Germinal center (tissue), 1 donor: ENCODE data around the gene PRMT1.
"Not testable (repeated sequence)": the region's sequence is repeated elsewhere in the genome, so short reads cannot be mapped to it uniquely, and the experiment has no call there.

Experiments used
- DNase-seq: peaks from one replicate; pipeline ENCODE4 v3.0.0; 2012; ENCODE audit warnings: mixed read lengths, low spot score

The PRMT1 gene

DNA sequence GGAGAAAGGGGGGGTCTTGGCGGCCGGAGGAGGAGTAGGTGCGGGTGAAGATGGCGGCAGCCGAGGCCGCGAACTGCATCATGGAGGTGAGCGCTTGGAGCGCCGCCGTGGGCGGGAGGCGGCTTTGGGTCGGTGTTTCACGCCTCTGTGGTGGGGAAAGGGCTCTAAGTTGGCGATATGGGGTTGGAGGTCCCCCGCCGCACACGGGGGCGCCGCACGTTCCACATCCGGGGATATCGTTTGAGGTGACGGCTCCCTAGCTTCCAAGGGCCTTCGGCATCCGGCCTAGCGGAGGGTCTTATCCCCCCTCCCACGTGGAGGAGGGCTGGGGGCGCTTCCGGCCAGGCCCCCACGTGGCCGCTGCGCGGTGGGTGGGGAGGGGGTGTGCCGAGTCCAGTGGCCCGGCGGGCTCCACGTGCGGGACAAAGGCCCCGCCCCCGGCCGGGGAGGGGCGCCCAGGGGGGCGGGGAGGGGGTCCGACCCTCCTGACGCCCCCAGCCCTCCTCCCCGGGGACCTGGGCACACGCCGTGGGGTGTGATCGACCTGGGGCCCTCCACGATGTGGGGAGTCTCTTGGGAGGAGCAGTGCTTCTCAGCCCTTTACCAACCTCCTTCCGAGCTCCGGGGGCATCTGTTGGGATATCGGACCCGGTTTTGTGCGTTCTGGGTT is at the start of gene PRMT1:
TSS of gene PRMT1 (plus strand) at position 41 of the 670 bp plus-strand sequence. CDS start at position 51, 10 bp downstream.
- peak; percentile 74 for DNase-seq

DNA sequence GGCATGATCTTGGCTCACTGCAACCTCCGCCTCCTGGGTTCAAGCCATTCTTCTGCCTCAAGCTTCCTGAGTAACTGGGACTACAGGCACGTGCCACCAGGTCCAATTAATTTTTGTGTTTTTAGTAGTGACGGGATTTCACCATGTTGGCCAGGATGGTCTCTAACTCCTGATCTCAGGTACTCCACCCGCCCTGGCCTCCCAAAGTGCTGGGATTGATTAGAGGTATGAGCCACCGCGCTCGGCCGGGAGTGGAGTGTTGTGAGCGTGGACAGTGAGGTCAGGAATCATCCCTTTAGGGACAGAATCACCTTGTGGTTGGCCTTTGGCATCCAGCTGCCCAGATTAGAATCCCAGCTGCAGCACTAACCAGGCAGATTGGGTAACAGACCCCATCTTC is 47.4 kb upstream of the PRMT1 start:
- no peak for DNase-seq

DNA sequence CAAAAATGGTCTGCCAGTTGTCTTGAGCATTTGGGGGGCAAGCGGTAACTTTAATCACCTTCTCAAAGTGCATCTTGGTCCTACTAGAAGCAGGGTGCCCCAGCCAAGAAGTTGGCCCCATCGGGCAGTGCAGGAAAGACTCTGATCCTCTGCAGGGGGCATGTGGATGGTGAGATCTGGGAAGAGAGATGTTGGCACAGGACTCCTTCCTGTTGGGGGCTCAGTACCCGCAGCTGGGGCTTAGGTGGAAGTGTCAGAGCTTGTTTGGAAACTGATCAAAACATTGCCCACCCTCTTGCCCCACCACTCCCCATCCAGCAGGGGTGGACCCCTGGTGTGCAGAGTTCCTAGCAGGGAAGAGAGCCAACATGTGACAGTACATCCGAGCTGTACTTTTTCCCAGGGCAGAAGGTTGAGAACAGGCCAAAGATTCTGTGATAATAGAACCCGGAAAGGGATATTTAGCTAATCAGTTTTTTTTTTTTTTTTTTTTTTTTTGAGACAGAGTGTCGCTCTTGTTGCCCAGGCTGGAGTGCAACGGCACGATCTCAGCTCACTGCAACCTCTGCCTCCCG is 46.0 kb upstream of the PRMT1 start:
- no peak for DNase-seq

DNA sequence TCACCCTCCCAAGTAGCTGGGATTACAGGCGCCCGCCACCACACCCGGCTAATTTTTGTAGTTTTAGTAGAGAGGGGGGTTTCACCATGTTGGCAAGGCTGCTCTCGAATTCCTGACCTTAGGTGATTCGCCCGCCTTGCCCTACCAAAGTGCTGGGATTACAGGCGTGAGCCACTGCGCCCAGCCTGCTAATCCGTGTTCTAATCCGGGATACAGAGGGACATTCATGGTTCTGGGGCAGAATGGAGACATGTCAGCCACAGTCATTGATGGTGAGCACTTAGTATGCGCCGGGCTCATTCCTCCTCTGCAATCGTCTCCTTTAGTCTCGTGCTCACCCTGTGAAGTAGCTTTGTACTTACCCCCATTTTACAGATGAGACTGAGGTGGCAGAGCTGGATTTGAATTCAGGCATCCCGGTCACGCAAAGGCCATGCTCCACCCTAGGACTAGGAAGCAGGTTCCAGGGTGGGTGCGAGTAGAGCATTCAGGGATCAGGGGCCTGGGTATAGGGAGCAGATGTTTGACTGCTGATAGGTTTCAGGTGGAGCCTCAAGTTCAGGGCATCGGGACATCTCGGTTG is 45.4 kb upstream of the PRMT1 start:
- DNase-seq = no peak

DNA sequence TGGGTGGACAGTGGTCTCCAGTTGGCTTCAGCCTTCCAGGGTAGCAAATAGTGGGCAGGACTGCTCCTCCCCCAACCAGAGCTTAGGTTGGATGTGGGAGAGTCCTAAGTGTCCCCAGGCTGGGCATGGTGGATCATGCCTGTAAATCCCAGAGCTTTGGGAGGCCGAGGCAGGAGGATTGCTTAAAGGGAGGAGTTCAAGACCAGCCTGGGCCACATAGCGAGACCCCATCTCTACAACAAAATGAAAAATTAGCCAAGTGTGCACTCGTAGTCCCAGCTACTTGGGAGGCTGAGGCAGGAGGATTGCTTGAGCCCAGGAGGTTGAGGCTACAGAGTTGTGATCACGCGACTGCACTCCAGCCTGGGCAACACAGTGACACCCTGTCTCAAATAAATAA is 44.5 kb upstream of the PRMT1 start:
- DNase-seq = no peak

DNA sequence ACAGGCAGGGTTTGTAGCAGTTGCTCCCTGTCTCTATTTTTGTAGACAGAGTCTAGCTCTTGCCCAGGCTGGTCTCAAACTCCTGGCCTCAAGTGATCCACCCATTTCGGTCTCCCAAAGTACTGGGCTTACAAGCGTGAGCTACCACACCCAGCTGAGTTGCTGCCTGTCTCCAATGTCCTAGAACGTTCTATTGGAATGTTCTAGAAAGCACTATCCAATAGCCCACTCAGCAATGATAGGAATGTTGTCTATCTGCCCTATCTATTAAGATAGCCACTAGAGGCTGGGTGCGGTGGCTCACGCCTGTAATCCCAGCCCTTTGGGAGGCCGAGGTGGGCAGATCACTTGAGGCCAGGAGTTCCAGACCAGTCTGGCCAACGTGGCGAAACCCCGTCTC is 43.8 kb upstream of the PRMT1 start:
- DNase-seq = not testable (repeated sequence)

DNA sequence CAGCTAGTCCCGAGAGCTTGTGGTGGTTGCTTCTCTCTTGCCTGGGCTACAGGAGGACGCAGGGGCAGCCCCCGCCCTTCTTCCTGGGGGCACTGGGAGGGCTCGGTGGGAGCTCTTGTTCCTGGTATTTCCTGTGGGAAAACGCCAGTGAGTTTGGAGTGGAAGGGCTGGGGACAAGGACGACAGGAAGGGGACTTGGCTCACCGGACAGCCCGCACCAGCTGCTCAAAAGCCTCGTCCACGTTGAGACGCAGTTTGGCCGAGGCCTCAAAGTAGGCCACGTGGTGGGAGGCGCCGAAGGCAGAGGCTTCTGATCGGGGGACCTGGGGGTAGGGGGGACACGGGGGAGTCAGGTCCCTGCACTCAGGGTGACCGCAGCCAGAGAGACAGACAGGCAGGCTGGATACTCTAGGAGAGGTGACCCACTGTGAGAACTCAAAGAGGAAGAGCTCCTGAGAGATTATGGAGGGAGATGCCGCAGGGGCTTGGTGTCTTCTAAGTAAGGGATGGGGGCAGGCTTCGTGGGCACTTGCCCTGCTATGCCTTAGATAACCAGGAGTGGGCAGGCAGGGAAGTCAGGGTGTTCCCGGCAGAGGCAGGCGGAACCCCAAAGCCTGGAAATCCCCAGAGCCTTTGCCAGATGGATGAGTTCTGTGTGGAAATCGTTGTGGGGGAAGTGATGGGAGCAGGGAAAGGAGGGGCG is 41.4 kb upstream of the PRMT1 start:
- no peak for DNase-seq

DNA sequence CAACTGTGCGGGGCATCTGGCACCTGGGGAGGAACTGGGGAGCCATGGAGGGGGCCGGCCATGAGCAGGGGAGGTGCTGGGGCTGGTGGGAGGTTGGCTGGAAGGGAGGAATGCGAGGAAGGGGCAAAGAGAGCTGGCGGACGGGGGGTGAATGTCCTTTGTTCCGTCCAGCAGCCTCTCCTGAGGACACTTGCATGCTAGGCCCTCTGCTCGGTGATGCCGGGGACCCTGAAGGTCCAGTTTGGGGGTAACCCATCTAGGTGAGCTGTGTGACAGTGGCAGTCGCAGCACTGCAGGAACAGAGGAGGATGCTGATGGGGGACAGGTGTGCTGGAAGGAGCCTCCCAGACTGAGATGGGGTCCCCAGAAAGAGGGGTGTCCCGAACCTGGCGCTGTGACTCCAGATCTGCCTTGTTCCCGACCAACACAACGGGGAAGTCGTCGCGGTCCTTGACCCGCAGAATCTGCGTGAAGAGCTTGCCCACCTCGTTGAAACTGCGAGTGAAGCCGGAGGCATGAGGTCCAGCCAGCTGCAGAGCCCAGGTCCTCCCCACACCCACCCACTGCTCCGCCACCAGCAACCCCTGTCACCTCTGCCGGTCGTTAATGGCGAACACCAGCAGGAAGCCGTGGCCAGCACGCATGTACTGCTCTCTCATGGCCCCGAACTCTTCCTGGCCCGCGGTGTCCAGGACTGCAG is 40.7 kb upstream of the PRMT1 start:
- DNase-seq = no peak

DNA sequence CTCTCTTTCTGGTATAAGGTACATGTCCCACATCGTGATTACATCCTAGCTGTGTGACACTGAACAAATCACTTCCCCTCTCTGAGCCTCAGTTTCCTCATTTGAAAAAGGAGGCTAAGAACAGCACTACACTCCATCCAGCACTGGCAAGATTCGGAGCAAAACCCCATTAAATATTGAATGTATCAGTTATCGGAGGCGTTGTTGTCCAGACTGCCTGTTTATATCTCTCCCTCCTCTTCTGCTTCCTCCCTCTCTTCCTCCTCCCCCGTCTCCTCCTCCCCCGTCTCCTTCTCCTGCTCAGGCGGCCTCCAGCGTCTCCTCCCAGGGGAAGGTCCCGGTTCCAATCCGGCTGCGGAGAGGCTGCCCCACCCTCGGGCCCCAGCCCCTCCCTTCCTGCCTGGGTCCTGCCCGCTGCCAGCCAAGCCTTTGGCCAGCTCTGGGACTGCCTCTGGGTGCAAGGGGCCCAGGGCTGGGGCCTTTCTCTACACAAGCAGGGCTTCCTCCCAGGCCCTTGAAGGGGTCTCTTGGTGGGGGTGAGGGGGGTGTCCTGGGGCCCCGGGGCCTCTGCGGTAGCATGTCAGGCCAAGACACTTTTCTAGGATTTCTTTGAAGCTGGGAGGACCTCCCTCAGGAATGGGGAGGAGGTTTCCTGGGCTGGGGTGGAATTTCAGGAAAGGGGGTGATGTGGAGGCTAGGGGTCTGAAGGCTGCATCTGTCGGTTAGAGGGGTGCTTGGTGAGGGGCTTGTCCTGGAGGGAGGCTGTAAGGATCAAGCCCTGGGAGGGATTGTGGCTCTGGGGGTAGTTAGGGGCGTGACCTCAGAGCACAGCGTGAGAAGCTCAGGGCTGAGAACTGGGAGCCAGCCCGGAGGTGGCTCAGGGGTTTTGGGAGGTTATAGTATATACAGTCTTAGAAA is 39.0 kb upstream of the PRMT1 start:
- no peak for DNase-seq

DNA sequence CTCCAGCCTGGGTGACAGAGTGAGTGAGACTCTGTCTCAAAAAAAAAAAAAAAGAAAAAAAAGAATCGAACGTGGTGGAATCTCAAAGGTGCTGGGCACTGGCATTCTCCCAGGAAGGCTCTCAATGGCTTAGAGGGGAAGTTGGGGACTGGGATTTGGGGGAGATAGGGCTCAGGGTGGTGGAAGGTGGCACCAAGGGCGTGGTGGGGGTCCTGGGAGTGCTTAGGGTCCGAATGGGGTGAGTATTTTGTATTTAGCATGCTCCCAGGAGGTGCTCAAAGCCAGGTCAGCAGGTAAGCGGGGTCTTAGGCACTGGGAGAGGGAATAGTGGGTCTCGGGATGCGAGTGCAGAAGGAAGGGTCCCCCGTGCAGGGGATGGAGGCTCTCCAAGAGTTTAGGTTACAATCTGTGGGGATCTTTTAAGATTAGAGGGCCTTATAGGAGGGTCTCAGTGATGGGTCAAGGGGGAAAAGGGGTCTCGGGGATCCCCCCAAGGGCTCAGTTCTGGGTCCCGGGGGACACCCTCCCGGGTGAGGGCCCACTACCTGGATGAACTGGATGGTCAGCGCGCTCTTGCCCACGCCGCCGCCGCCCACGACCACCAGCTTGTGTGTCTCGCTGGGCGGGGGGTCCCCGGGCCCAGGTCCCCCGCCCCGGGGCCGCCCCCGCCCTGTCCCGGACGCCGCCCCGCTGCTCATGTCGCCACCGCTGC is 37.5 kb upstream of the PRMT1 start:
- DNase-seq = no peak

DNA sequence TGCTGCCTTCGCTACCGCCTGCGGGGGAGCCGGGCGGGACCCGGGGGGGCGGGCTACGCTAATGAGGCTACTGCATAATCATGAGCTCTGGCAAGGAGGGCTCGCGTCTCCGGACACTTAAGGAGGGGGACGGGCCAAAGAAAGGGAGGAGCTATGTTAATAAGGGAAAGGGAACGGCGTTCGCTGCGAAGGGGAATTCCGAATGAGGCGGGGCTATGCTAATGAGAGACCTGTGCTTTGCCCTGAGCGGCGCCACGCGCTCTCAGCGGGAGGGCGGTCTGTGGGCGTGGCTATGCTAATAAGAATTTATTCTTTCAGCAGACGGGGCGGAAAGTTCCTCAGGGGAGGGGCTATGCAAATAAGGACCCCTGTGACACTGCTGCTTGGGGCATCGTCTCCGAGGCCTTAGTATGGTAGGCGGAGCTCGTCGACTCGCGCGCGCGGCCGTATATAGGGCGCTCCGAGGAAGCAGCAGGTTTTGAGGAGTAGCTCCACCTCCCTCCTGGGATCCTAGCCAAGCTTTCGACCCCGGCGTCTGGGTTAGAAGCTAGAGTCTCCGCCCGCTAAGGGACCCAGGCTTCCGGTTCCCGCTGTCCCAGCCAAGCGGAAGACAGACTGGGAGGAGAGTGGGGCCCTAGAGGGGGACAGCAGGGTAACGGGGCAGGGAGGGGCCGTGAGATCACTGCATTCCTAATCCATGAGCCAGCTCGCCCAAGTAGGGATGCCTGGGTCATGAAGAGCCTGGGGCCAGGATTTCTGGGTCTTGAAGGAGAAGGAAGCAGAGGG is 36.8 kb upstream of the PRMT1 start, which contains the start of gene RRAS:
TSS of gene RRAS (minus strand) at position 31 of the 786 bp plus-strand sequence. CDS start 45 bp downstream, outside the sequence.
- peak; percentile 97 for DNase-seq

DNA sequence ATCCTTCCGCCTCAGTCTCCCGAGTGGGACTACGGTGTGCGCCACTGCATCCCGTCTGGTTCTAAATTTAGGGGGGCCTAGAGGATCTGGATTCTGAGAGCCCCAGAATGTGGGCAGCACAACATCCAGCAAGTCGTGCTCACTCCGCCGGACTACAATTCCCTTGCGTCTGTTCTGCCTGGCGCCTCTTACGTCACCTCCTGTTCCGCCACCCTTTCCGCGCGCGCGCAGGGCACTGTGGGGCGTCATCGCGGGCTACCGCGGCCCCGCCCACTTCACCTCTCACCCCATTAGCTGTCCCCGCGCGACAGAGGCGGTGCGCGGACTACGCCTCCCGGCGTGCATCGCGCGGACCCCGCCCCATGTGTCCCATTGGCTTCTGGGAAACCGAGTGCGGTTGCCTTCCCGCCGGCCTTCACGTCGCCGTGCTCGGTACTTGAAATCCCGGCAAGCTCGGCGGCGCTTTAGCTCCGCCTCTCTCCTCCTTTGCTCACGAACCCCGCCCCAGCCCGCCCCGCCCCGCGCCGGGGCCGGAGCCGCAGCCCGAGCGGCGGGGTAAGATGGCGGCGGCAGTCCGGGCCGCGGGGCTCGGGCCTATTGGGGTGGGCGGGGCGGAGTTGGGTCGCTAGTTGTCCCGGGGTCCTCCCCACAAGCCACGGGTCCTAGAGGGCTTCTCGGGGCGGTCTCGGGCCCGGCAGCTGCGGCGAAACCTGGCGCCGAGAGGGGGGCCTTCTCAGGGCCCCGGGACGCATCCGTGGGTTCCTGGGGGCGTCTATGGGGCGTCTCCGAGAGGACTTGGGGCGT is 35.2 kb upstream of the PRMT1 start, which contains the start of gene SCAF1:
TSS of gene SCAF1 (plus strand) at position 522 of the 804 bp plus-strand sequence. CDS start 2,818 bp downstream, outside the sequence.
- peak; percentile 96 for DNase-seq

DNA sequence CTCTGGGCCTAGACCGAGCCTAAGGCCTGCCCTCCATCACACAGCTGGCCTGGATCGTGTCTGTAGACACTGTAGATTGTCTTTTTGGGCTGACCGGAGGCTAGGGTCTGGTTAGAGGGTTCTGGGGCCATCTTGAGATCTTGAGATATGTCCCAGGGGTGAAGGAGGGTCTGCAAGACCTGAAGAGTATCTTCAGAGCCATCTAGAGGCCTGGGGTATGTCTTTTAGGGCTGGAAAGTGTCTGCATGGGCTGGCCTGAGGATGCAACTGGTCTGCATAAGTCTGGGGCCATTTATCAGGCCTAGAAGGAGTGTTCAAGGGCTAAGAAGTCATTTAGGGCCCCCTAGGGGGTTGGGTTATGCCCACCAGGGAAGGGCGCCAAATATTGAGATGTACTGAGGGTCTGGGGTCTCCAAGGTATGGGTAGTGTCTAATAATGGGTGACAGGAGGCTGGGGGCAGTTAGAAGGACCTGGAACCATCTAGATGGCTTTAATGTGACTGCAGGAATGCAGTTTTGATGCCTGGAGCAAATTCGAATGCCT is 34.5 kb upstream of the PRMT1 start:
- DNase-seq = no peak

DNA sequence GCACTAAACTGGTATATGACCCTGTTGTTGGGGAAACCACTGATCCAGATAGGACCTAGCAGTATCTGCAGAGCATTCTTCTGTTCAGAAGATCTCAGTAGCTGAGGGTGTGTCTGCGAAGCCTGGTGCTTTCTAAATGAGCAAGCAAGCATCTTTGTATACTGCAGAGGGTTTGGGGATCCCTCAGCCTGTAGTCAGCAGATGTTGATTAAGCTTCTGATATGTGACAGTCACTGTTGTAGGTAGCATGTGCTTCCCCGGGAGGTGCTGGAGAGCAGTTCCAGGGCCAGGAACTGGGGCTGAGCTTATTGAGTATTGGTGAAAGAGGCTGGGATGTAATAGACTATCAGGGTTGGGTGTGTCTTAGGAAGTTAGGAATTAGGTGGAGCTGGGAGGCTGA is 33.6 kb upstream of the PRMT1 start:
- no peak for DNase-seq

DNA sequence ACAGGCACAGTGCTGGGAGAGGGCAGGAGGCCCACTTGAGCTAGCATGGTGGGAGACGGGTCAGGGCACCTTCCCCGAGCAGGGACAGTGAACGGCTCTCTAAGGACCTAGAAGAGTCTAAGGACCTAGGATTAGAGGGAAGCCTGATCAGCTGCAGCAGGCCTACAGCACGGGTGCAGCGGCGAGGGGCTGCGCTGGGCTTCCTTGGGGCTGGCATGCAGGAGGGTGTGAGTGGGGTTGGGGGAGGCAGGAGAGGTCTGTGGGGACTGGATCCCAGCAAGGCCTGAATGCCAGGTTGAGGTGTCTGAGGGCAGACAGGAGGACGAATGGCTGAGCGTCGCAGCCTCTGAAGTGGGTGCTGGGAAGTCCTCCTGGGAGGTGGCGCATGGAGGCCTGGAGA is 31.5 kb upstream of the PRMT1 start:
- DNase-seq = no peak

DNA sequence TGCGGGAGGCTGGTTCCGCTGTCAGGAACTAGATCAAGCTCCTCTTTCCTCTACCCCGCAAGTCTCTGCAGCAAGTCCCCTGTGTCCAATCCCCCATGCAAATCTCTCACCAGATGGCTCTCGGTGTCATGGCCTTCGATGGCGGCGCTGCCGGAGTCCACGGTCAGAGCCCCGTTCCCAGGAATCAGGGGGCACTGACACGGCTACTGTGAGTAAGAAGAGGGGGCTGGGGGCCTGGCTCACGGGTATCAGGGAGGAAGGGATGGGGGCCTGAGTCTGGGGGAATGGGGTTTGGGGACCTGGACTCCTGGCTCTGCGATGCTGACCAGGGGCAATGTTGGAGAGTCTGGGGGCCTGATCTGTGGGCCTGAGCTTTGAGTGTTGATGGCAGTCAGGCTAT is 31.1 kb upstream of the PRMT1 start:
- DNase-seq = no peak

DNA sequence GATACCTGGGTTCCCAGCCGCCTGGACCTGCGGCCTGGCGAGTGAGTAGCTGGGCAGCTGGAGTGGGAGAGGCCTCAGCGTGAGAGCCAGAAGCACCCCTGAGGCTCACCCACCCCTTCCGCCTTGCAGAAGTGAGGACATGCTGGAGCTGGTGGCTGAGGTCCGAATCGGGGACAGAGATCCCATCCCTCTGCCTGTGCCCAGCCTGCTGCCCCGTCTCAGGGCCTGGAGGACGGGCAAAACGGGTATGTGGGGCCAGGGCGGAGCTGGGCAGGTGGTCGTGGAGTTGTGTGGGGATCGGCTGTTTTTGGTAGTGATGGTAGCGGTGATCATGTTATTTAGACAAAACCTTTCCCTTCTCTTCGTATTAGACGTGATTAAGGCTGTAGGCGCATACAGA is 30.5 kb upstream of the PRMT1 start:
- DNase-seq = no peak

DNA sequence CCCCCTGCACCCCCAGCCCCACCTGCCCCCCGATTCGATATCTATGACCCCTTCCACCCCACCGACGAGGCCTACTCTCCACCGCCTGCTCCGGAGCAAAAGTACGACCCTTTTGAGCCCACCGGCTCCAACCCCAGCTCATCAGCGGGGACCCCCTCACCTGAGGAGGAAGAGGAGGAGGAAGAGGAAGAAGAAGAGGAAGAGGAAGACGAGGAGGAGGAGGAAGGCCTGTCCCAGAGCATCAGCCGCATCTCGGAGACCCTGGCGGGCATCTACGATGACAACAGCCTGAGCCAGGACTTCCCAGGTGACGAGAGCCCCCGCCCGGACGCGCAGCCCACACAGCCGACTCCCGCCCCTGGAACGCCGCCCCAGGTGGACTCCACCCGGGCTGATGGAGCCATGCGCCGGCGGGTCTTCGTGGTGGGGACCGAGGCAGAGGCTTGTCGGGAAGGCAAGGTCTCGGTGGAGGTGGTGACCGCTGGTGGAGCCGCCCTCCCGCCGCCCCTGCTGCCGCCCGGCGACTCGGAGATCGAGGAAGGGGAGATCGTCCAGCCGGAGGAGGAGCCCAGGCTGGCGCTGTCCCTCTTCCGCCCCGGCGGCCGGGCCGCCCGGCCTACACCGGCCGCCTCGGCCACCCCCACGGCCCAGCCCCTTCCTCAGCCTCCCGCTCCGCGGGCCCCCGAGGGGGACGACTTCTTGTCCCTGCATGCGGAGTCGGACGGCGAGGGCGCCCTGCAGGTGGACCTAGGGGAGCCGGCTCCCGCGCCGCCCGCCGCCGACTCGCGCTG is 25.8 kb upstream of the PRMT1 start:
- DNase-seq = no peak
